PC-3 (cell line): ENCODE measurements around the gene METTL1.

Source experiments
- EZH2 ChIP-seq: fragments of 300-600 bp; sonication (generic); IDR thresholded peaks from one replicate; pipeline ENCODE4 v1.6.1; 2017; ENCODE audit warnings: antibody characterized with exemption, mild to moderate bottlenecking, low read length; ENCODE audit not compliant: unreplicated experiment
- EZH2phosphoT487 ChIP-seq: fragments of 300-600 bp; sonication (generic); IDR thresholded peaks from 2 replicates; pipeline ENCODE4 v1.6.1; 2018; ENCODE audit warnings: mild to moderate bottlenecking, antibody characterized with exemption, low read length, borderline replicate concordance
- TF ChIP-seq, protein P1 (sequence below): fragments of 300-600 bp; sonication (generic); conservative IDR thresholded peaks from 2 replicates; pipeline ENCODE4 v1.5.1; 2017; ENCODE audit warnings: antibody characterized with exemption, low read depth, mild to moderate bottlenecking, low read length

DNA sequence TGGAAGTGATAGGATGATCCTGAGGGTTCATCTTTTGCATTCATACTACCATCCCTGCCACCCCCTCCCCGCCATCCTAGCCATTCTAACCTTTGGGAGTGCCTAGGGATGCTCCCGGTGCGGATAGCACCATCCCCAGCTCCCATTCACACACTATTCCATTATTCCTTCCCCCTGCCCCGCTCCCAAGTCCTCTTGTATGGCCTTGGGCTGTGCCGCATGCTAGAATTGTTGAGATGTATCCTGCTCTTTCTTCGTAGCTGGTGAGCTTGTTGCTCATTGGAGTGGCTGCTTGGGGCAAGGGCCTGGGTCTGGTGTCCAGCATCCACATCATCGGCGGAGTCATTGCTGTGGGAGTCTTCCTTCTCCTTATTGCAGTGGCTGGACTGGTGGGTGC is 26.4 kb downstream of the METTL1 start:
- TF ChIP-seq, protein P1, sequence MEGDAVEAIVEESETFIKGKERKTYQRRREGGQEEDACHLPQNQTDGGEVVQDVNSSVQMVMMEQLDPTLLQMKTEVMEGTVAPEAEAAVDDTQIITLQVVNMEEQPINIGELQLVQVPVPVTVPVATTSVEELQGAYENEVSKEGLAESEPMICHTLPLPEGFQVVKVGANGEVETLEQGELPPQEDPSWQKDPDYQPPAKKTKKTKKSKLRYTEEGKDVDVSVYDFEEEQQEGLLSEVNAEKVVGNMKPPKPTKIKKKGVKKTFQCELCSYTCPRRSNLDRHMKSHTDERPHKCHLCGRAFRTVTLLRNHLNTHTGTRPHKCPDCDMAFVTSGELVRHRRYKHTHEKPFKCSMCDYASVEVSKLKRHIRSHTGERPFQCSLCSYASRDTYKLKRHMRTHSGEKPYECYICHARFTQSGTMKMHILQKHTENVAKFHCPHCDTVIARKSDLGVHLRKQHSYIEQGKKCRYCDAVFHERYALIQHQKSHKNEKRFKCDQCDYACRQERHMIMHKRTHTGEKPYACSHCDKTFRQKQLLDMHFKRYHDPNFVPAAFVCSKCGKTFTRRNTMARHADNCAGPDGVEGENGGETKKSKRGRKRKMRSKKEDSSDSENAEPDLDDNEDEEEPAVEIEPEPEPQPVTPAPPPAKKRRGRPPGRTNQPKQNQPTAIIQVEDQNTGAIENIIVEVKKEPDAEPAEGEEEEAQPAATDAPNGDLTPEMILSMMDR, result no peak
- TF ChIP-seq EZH2phosphoT487, result no peak
- no peak for TF ChIP-seq EZH2
